Testis (tissue), 2 donors: ENCODE data around the gene CLEC16A.

Source experiments
- CTCF ChIP-seq, 3 experiments: fragments of 450-650 bp in 2 of 3; fragments of 200-600 bp in 1 of 3; sonication (generic) in 1 of 3; IDR thresholded peaks; one replicate each; pipeline ENCODE4 v1.5.1; 2016 to 2019; ENCODE audit warnings: antibody characterized with exemption in 3 of 3, mild to moderate bottlenecking in 2 of 3, moderate library complexity in 1 of 3
- POLR2A ChIP-seq: fragments of 450-650 bp; IDR thresholded peaks from one replicate; pipeline ENCODE4 v1.6.1; 2017; ENCODE audit warnings: antibody characterized with exemption, mild to moderate bottlenecking, moderate library complexity

GRCh38 chr16:10933865-10934264, 10.5 kb upstream of the CLEC16A start:
- TF ChIP-seq CTCF (IDR thresholded peaks at IDR 0.05) (no peak), POLR2A (no peak)
